Memory B cell (primary cell): ENCODE results near the gene C4A.
"Not testable (repeated sequence)": the region's sequence is repeated elsewhere in the genome, so short reads cannot be mapped to it uniquely, and the experiment has no call there.

Experiments used
- ATAC-seq: fragments of 150-1000 bp; cut with Tn5 transposase; 2 replicates; pipeline ENCODE4 v1.10.0; 2021; ENCODE audit warnings: low read depth, mild to moderate bottlenecking, moderate library complexity
- DNase-seq, 2 donors: peaks; one replicate each; pipeline ENCODE4 v3.0.0; 2022; ENCODE audit warnings: low spot score in 2 of 2
- H3K27ac Mint-ChIP-seq: one replicate; pipeline ENCODE4 v1.8.0; 2022; ENCODE audit warnings: mild to moderate bottlenecking, moderate library complexity, mixed read lengths
- H3K27me3 Mint-ChIP-seq: one replicate; pipeline ENCODE4 v1.8.0; 2022; ENCODE audit warnings: mixed read lengths
- H3K36me3 Mint-ChIP-seq: one replicate; pipeline ENCODE4 v1.8.0; 2022; ENCODE audit warnings: mild to moderate bottlenecking, mixed read lengths
- H3K4me1 Mint-ChIP-seq: one replicate; pipeline ENCODE4 v1.8.0; 2022; ENCODE audit warnings: mixed read lengths
- H3K4me3 Mint-ChIP-seq: one replicate; pipeline ENCODE4 v1.8.0; 2022; ENCODE audit warnings: mild to moderate bottlenecking, moderate library complexity, mixed read lengths
- H3K9me3 Mint-ChIP-seq: one replicate; pipeline ENCODE4 v1.8.0; 2022; ENCODE audit warnings: mixed read lengths

Gene C4A

DNA sequence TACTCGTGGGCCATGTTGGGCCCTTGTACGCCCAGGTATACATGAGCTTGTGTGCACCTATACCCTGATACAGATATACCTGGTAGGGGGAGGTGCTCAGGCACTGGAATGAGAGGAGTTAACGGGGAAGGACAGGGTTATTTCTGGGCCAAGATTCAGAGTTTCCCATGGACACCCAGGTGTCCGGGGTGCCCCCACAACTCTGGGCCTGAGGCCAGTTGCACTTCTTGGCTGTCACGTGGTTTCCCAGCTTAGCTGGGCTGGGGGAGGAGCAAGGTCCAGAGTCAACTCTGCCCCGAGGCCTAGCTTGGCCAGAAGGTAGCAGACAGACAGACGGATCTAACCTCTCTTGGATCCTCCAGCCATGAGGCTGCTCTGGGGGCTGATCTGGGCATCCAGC is at the start of gene C4A:
Gene C4A, plus strand, starts transcription at position 314 of the 400 bp plus-strand sequence. Its CDS starts 51 bp downstream, at position 365.
- not testable (repeated sequence) for DNase-seq, H3K27ac Mint-ChIP-seq, H3K4me3 Mint-ChIP-seq, H3K4me1 Mint-ChIP-seq, ATAC-seq, H3K36me3 Mint-ChIP-seq, H3K27me3 Mint-ChIP-seq, H3K9me3 Mint-ChIP-seq

DNA sequence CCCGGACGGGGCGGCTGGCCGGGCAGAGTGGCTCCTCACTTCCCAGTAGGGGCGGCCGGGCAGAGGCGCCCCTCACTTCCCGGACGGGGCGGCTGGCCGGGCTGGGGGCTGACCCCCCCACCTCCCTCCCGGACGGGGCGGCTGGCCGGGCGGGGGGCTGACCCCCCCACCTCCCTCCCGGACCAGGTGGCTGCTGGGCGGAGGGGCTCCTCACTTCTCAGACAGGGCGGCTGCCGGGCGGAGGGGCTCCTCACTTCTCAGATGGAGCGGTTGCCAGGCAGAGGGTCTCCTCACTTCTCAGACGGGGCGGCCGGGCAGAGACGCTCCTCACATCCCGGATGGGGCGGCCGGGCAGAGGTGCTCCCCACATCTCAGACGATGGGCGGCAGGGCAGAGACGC is 49.7 kb upstream of the C4A start:
- H3K4me1 Mint-ChIP-seq, H3K9me3 Mint-ChIP-seq, H3K27ac Mint-ChIP-seq, H3K36me3 Mint-ChIP-seq, DNase-seq, H3K4me3 Mint-ChIP-seq, H3K27me3 Mint-ChIP-seq, ATAC-seq: not testable (repeated sequence)

DNA sequence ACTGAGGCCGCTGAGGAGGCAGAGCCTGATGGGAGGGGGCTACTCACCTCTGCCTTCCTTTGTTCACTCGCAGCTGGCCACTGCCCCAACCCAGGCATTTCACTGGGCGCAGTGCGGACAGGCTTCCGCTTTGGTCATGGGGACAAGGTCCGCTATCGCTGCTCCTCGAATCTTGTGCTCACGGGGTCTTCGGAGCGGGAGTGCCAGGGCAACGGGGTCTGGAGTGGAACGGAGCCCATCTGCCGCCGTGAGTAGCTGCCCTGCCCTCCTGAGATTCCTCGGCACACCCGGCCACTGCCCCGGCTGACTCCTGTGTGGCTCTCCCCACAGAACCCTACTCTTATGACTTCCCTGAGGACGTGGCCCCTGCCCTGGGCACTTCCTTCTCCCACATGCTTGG is 48.3 kb upstream of the C4A start:
- Mint-ChIP-seq H3K9me3 (no peaks in the 10 kb centered on the region), H3K36me3 (no peaks in the 10 kb centered on the region), H3K4me3 (no peak overlapping the region), H3K4me1 (no peaks in the 10 kb centered on the region), H3K27me3 (peaks cover 5% of the 10 kb centered on the region), H3K27ac (no peak overlapping the region)
- ATAC-seq (no peak), DNase-seq (no peak)

DNA sequence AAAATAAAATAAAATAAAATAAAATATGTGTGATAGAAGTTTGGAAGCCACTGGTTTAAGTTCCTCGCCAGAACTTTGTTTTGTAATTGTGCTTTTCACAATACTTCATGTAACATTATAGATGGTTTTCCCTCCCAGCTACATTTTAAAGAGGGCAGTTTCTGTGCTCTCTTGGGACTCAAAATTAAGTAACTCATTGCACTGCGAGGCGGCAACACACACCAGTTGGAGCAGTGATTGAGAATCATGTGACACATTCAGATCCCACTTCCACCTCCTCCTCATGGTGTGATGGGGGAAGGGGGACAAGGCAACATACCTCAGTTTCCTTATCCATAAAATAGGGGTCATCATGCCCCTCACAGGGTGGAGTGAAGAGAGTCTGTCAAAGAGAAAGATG is 46.8 kb upstream of the C4A start:
- no peaks in the 10 kb centered on the region for H3K4me1 Mint-ChIP-seq
- no peak for ATAC-seq
- H3K4me3 Mint-ChIP-seq = no peak overlapping the region
- no peak for DNase-seq
- H3K27ac Mint-ChIP-seq = no peak overlapping the region
- no peaks in the 10 kb centered on the region for H3K9me3 Mint-ChIP-seq
- H3K36me3 Mint-ChIP-seq = no peaks in the 10 kb centered on the region
- peaks cover 7% of the 10 kb centered on the region for H3K27me3 Mint-ChIP-seq

DNA sequence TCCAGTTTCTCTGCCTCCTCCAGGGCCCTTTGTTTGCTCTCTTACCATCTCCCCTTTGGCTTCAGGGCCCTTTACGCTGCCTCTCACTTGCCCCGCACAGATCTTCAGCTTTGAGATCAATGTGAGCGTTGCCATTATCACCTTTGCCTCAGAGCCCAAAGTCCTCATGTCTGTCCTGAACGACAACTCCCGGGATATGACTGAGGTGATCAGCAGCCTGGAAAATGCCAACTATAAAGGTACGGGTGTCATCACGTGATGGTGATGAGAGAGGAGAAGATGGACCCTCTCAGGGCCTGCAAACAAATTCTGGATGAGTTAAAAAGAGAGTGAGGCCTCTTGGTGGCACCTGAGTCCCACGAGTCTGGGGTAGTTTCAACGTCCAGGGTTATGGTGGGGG is 46.0 kb upstream of the C4A start:
- Mint-ChIP-seq H3K9me3 (no peaks in the 10 kb centered on the region), H3K4me3 (no peak overlapping the region), H3K27me3 (peaks cover 6% of the 10 kb centered on the region), H3K4me1 (no peaks in the 10 kb centered on the region), H3K27ac (no peak overlapping the region), H3K36me3 (no peaks in the 10 kb centered on the region)
- no peak for DNase-seq
- no peak for ATAC-seq

- Mint-ChIP-seq H3K9me3 (no peaks in the 10 kb centered on the region), H3K4me1 (no peaks in the 10 kb centered on the region), H3K4me3 (no peak overlapping the region), H3K27me3 (peaks cover 10% of the 10 kb centered on the region), H3K27ac (no peak overlapping the region), H3K36me3 (no peaks in the 10 kb centered on the region)
- DNase-seq (no peak), ATAC-seq (no peak)
Observed at GRCh38 chr6:31940256-31940664, 41.6 kb upstream of the C4A start.

DNA sequence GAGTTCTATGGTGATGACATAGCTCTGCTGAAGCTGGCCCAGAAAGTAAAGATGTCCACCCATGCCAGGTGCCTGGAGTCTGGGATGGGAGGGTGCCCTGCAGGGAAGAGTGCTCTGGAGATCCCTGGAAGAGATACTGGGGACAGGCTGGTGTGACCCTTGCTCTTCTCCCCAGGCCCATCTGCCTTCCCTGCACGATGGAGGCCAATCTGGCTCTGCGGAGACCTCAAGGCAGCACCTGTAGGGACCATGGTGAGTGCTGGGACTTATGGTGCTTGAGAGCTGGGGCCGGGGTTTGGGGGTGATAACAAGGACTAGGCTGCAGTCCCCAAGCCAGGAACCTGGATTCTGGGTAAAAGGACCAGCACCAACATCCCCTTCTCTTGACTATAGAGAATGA is 38.1 kb upstream of the C4A start:
- H3K9me3 Mint-ChIP-seq = no peaks in the 10 kb centered on the region
- H3K4me3 Mint-ChIP-seq = no peak overlapping the region
- ATAC-seq (no peak), DNase-seq (no peak)
- H3K4me1 Mint-ChIP-seq = peaks cover 2% of the 10 kb centered on the region
- H3K27ac Mint-ChIP-seq = no peak overlapping the region
- H3K27me3 Mint-ChIP-seq = peaks cover 10% of the 10 kb centered on the region
- H3K36me3 Mint-ChIP-seq = no peaks in the 10 kb centered on the region

GRCh38 chr6:31945154-31945506 is 36.7 kb upstream of the C4A start:
- Mint-ChIP-seq H3K4me1 (peaks cover 2% of the 10 kb centered on the region), H3K27me3 (peaks cover 8% of the 10 kb centered on the region), H3K36me3 (no peaks in the 10 kb centered on the region), H3K4me3 (no peak overlapping the region), H3K27ac (no peak overlapping the region), H3K9me3 (no peaks in the 10 kb centered on the region)
- ATAC-seq = no peak
- no peak for DNase-seq

- ATAC-seq = no peak
Observed at GRCh38 chr6:31945507-31946369, 36.1 kb upstream of the C4A start, which contains the start of gene CFB. Gene CFB, plus strand, starts transcription at chr6:31946095. Its CDS starts 127 bp downstream, at chr6:31946222.

GRCh38 chr6:31946370-31946885 is 35.4 kb upstream of the C4A start:
- peaks cover 2% of the 10 kb centered on the region for H3K4me1 Mint-ChIP-seq
- H3K4me3 Mint-ChIP-seq = no peak overlapping the region
- no peak for DNase-seq
- H3K27ac Mint-ChIP-seq = no peak overlapping the region
- ATAC-seq = no peak
- H3K36me3 Mint-ChIP-seq = peaks cover 3% of the 10 kb centered on the region
- peaks cover 8% of the 10 kb centered on the region for H3K27me3 Mint-ChIP-seq
- no peaks in the 10 kb centered on the region for H3K9me3 Mint-ChIP-seq

More at GRCh38 chr6:31945507-31946369, 36.1 kb upstream of the C4A start, which contains the start of gene CFB:
- Mint-ChIP-seq H3K4me3 (no peak within 1 kb of the TSS), H3K27ac (no peak within 1 kb of the TSS), H3K4me1 (peaks cover 2% of the 10 kb centered on the region), H3K9me3 (no peaks in the 10 kb centered on the region), H3K27me3 (peaks cover 8% of the 10 kb centered on the region), H3K36me3 (no peaks in the 10 kb centered on the region)
- DNase-seq = no peak

GRCh38 chr6:31947070-31947675 is 34.7 kb upstream of the C4A start:
- H3K27me3 Mint-ChIP-seq = peaks cover 6% of the 10 kb centered on the region
- no peak for ATAC-seq
- no peak overlapping the region for H3K27ac Mint-ChIP-seq
- H3K4me1 Mint-ChIP-seq = peaks cover 2% of the 10 kb centered on the region
- H3K4me3 Mint-ChIP-seq = no peak overlapping the region
- peaks cover 3% of the 10 kb centered on the region for H3K36me3 Mint-ChIP-seq
- no peak for DNase-seq
- no peaks in the 10 kb centered on the region for H3K9me3 Mint-ChIP-seq

- peaks cover 4% of the 10 kb centered on the region for H3K36me3 Mint-ChIP-seq
Observed at GRCh38 chr6:31947864-31948263, 34.0 kb upstream of the C4A start.

GRCh38 chr6:31948306-31948705 is 33.6 kb upstream of the C4A start:
- no peaks in the 10 kb centered on the region for H3K9me3 Mint-ChIP-seq
- H3K4me3 Mint-ChIP-seq = no peak overlapping the region
- no peak for DNase-seq
- H3K27ac Mint-ChIP-seq = no peak overlapping the region
- peaks cover 2% of the 10 kb centered on the region for H3K27me3 Mint-ChIP-seq
- H3K36me3 Mint-ChIP-seq = peaks cover 8% of the 10 kb centered on the region
- no peak for ATAC-seq
- H3K4me1 Mint-ChIP-seq = peaks cover 2% of the 10 kb centered on the region

More at GRCh38 chr6:31947864-31948263, 34.0 kb upstream of the C4A start:
- Mint-ChIP-seq H3K4me3 (no peak overlapping the region), H3K9me3 (no peaks in the 10 kb centered on the region), H3K27ac (no peak overlapping the region), H3K27me3 (peaks cover 2% of the 10 kb centered on the region), H3K4me1 (peaks cover 2% of the 10 kb centered on the region)
- no peak for DNase-seq
- no peak for ATAC-seq

DNA sequence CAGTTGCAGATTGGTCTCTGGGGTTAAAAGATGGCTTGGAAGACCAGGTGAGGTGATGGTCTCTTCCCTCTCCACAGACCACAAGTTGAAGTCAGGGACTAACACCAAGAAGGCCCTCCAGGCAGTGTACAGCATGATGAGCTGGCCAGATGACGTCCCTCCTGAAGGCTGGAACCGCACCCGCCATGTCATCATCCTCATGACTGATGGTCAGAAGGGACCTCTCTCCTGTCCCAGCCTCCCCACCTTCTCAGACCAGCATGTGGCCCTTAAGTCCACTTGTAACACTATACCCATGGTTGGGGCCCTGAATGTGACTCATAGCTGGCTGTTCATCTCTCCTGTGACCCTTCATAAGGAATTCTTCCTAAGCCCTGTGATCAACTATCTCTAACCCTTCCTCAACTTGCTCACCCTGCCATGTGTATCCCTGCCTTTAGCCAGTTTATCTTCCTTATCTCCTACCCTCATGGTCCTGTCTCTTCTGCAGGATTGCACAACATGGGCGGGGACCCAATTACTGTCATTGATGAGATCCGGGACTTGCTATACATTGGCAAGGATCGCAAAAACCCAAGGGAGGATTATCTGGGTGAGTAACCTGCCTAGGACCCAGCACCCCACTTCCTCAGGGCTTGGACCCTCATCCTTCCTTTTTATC is 33.0 kb upstream of the C4A start:
- peaks cover 13% of the 10 kb centered on the region for H3K36me3 Mint-ChIP-seq
- no peak for DNase-seq
- H3K4me1 Mint-ChIP-seq = peaks cover 2% of the 10 kb centered on the region
- no peaks in the 10 kb centered on the region for H3K9me3 Mint-ChIP-seq
- peaks cover 2% of the 10 kb centered on the region for H3K27me3 Mint-ChIP-seq
- H3K4me3 Mint-ChIP-seq = no peak overlapping the region
- no peak for ATAC-seq
- H3K27ac Mint-ChIP-seq = no peak overlapping the region
